HepG2 (cell line): Measurements from ENCODE around the gene RAB33B. TPM values are rescaled to one million over a fixed set of nuclear protein-coding genes. Genes with fewer than 3 reads are reported as not detected.

ENCODE experiments used
- ATAC-seq: fragments of 200-7000 bp; cut with Tn5 transposase; 3 replicates; pipeline ENCODE4 v1.9.1; 2020; ENCODE audit warnings: mild to moderate bottlenecking, moderate library complexity
- BruUV-seq: library from RNA; stranded (reverse); fragments of 400-500 nt; replicated peaks from 2 replicates; lab custom pipeline; 2021; lab: Mats Ljungman, UMichigan
- CTCF ChIA-PET: fragments of 300-600 bp; formaldehyde crosslinking; extraction: SDS; loops from one replicate; lab custom pipeline; 2021; ENCODE audit warnings: low total read pairs, inconsistent platforms, low intra/inter-chr PET ratio; lab: Yijun Ruan, JAX
- POLR2A ChIA-PET: fragments of 350-600 bp; sonication (Branson Sonifier 250); formaldehyde crosslinking; loops from one replicate; lab custom pipeline; 2020; ENCODE audit warnings: antibody characterized with exemption, inconsistent platforms; lab: Yijun Ruan, JAX
- DNase-seq: peaks from one replicate; pipeline ENCODE4 v3.0.0-alpha.2; 2015; ENCODE audit warnings: low spot score
- FAIRE-seq: peaks from 3 replicates; lab custom pipeline; 2011; peaks lifted over from hg19 to GRCh38; lab: Jason Lieb, UNC
- H2AFZ ChIP-seq: one replicate; pipeline ENCODE4 v1.6.1; 2011; ENCODE audit warnings: low read length, inconsistent platforms
- H3K27ac ChIP-seq: fragments of 300-600 bp; 3 replicates; pipeline ENCODE4 v1.8.0; 2011; ENCODE audit warnings: mixed run types, mild to moderate bottlenecking, mixed read lengths, low read length, inconsistent platforms; ENCODE audit not compliant: insufficient read depth; ENCODE audit errors: extremely low read length
- H3K27me3 ChIP-seq, 2 experiments: fragments of 200-600 bp in 1 of 2; 2 replicates in 1 of 2; 3 replicates in 1 of 2; pipeline versions ENCODE4 v1.6.0 to v1.8.0; 2011; ENCODE audit warnings: low read length in 2 of 2, mild to moderate bottlenecking in 2 of 2, moderate library complexity in 2 of 2, inconsistent platforms in 1 of 2; ENCODE audit not compliant: insufficient read depth in 2 of 2, control insufficient read depth in 1 of 2
- H3K36me3 ChIP-seq, 2 experiments: fragments of 200-600 bp in 1 of 2; replicated peaks in 1 of 2; 2 replicates in 1 of 2; 3 replicates in 1 of 2; pipeline versions ENCODE4 v1.5.1 to v1.8.0; 2011; ENCODE audit warnings: low read length in 2 of 2, inconsistent platforms in 1 of 2; ENCODE audit not compliant: insufficient read depth in 2 of 2, control insufficient read depth in 1 of 2
- H3K4me1 ChIP-seq: 2 replicates; pipeline ENCODE4 v1.5.1; 2012; ENCODE audit warnings: low read length, inconsistent platforms; ENCODE audit not compliant: insufficient read depth
- H3K4me2 ChIP-seq: 2 replicates; pipeline ENCODE4 v1.6.0; 2011; ENCODE audit warnings: low read depth, low read length, inconsistent platforms
- H3K4me3 ChIP-seq, 3 experiments: fragments of 200-600 bp in 1 of 3; sonication (generic), shearing (Covaris generic) in 1 of 3; replicated peaks in 1 of 3; 2 replicates each; pipeline ENCODE4 v1.5.1; 2011 to 2016; ENCODE audit warnings: low read length in 3 of 3, inconsistent platforms in 2 of 3, low read depth in 2 of 3, mild to moderate bottlenecking in 2 of 3, control low read depth in 1 of 3, mixed read lengths in 1 of 3; ENCODE audit not compliant: insufficient read depth in 1 of 3
- H3K79me2 ChIP-seq: one replicate; pipeline ENCODE4 v1.6.1; 2011; ENCODE audit warnings: low read length, inconsistent platforms; ENCODE audit not compliant: insufficient read depth
- H3K9ac ChIP-seq: 2 replicates; pipeline ENCODE4 v1.6.0; 2011; ENCODE audit warnings: mild to moderate bottlenecking, low read depth, low read length, inconsistent platforms; ENCODE audit not compliant: insufficient read depth
- H3K9me3 ChIP-seq: 2 replicates; pipeline ENCODE4 v1.5.1; 2012; ENCODE audit warnings: mild to moderate bottlenecking, low read length
- H4K20me1 ChIP-seq: 2 replicates; pipeline ENCODE4 v1.6.0; 2011; ENCODE audit warnings: inconsistent platforms, mild to moderate bottlenecking, low read length, moderate library complexity; ENCODE audit not compliant: insufficient read depth
- ATF7 ChIP-seq, 2 experiments: fragments of 450-650 bp in 1 of 2; sonication (generic) in 1 of 2; formaldehyde crosslinking in 1 of 2; IDR thresholded peaks; 2 replicates each; pipeline versions ENCODE4 v1.4.0 to v1.6.1; 2016 to 2020; ENCODE audit warnings: antibody characterized with exemption in 1 of 2, mild to moderate bottlenecking in 1 of 2, missing genetic modification reagents in 1 of 2
- CENPX ChIP-seq: sonication (generic); formaldehyde crosslinking; IDR thresholded peaks from 2 replicates; pipeline ENCODE4 v1.9.0; 2021; ENCODE audit warnings: mild to moderate bottlenecking, missing genetic modification reagents, moderate library complexity
- CREB1 ChIP-seq, 2 experiments: fragments of 450-650 bp in 1 of 2; IDR thresholded peaks; 2 replicates each; pipeline ENCODE4 v1.6.1; 2016 to 2017; ENCODE audit warnings: control low read depth in 1 of 2, mild to moderate bottlenecking in 1 of 2, missing compliant biosample characterization in 1 of 2, missing genetic modification characterization in 1 of 2
- GMEB2 ChIP-seq: IDR thresholded peaks from 2 replicates; pipeline ENCODE4 v1.6.1; 2016; ENCODE audit warnings: missing biosample characterization, missing genetic modification reagents, low read depth
- HNRNPL ChIP-seq: fragments of 200-400 bp; formaldehyde crosslinking; IDR thresholded peaks from 2 replicates; pipeline ENCODE4 v1.6.1; 2017; ENCODE audit warnings: mild to moderate bottlenecking, low read depth, low read length
- MLLT10 ChIP-seq: sonication (generic); formaldehyde crosslinking; IDR thresholded peaks from 2 replicates; pipeline ENCODE4 v1.4.0; 2020; ENCODE audit warnings: missing genetic modification reagents
- MXD1 ChIP-seq: sonication (generic); formaldehyde crosslinking; IDR thresholded peaks from 2 replicates; pipeline ENCODE4 v1.4.0; 2020; ENCODE audit warnings: mild to moderate bottlenecking, missing genetic modification reagents
- NFE2L2 ChIP-seq: fragments of 150-350 bp; IDR thresholded peaks from 2 replicates; pipeline ENCODE4 v1.6.1; 2014; ENCODE audit warnings: low read length
- NKX3-1 ChIP-seq: sonication (generic); formaldehyde crosslinking; IDR thresholded peaks from 2 replicates; pipeline ENCODE4 v1.5.0; 2020; ENCODE audit warnings: missing genetic modification reagents
- RAD21 ChIP-seq: fragments of 450-650 bp; formaldehyde crosslinking; IDR thresholded peaks from 2 replicates; pipeline ENCODE4 v1.5.0; 2020; ENCODE audit warnings: mild to moderate bottlenecking
- STAT6 ChIP-seq: sonication (generic); formaldehyde crosslinking; IDR thresholded peaks from 2 replicates; pipeline ENCODE4 v1.4.0; 2020; ENCODE audit warnings: missing genetic modification reagents, mild to moderate bottlenecking, borderline replicate concordance
- WIZ ChIP-seq: sonication (generic); formaldehyde crosslinking; IDR thresholded peaks from 2 replicates; pipeline ENCODE4 v1.5.1; 2020; ENCODE audit warnings: mild to moderate bottlenecking, missing genetic modification reagents
- ZBTB42 ChIP-seq: sonication (generic); formaldehyde crosslinking; IDR thresholded peaks from 2 replicates; pipeline ENCODE4 v1.5.0; 2020; ENCODE audit warnings: mild to moderate bottlenecking, missing genetic modification reagents
- ZC3H13 ChIP-seq: sonication (generic); formaldehyde crosslinking; IDR thresholded peaks from 2 replicates; pipeline ENCODE4 v1.8.1; 2023; ENCODE audit warnings: mild to moderate bottlenecking, missing genetic modification reagents, moderate library complexity
- ZFX ChIP-seq: sonication (generic); formaldehyde crosslinking; IDR thresholded peaks from 2 replicates; pipeline ENCODE4 v1.4.0; 2020; ENCODE audit warnings: mild to moderate bottlenecking, low read depth, missing genetic modification reagents, moderate library complexity
- ZFY ChIP-seq: sonication (generic); formaldehyde crosslinking; IDR thresholded peaks from 2 replicates; pipeline ENCODE4 v1.4.0; 2020; ENCODE audit warnings: missing genetic modification reagents
- ZKSCAN5 ChIP-seq: sonication (generic); formaldehyde crosslinking; IDR thresholded peaks from 2 replicates; pipeline ENCODE4 v1.5.1; 2020; ENCODE audit warnings: mild to moderate bottlenecking, missing genetic modification reagents
- ZNF674 ChIP-seq: sonication (generic); formaldehyde crosslinking; IDR thresholded peaks from 2 replicates; pipeline ENCODE4 v1.5.0; 2020; ENCODE audit warnings: low read depth, mild to moderate bottlenecking, missing genetic modification reagents
- ZSCAN20 ChIP-seq: sonication (generic); formaldehyde crosslinking; IDR thresholded peaks from 2 replicates; pipeline ENCODE4 v1.4.0; 2020; ENCODE audit warnings: missing genetic modification reagents, mild to moderate bottlenecking, borderline replicate concordance
- WGBS: methylation state at CpG from one replicate; pipeline ENCODE4 v1.1.6; 2017; ENCODE audit warnings: low lambda C conversion rate; 5-methylcytosine and 5-hydroxymethylcytosine counted together
- in situ Hi-C: cut with HindIII; loops from 2 replicates; pipeline ENCODE4 v1.10.0; 2017; ENCODE audit warnings: low pct_unique_long_range_greater_than_20kb; ENCODE audit not compliant: extremely low pct_ligation_motif_present
- intact Hi-C: fragments of 100-400 bp; cut with micrococcal nuclease; formaldehyde crosslinking; loops from one replicate; pipeline ENCODE4 v1.10.0; 2022; ENCODE audit not compliant: unreplicated experiment
- polyA plus RNA-seq, 8 experiments: library from polyadenylated mRNA; depleted of rRNA in 3 of 8; stranded (reverse) in 7 of 8; unstranded in 1 of 8; fragments of >200 nt; fragmentation: Illumina TruSeq in 4 of 8; extraction: Trizol in 4 of 8; gene quantifications; 2 replicates each; pipeline versions ENCODE4 v1.2.1 to v1.2.3, GENCODE V29; 2011 to 2016; ENCODE audit warnings: low read depth in 4 of 8, missing spikeins in 1 of 8, mixed read lengths in 1 of 8; ENCODE audit not compliant: insufficient read depth in 1 of 8
- total RNA-seq, 5 experiments: library from RNA; depleted of rRNA; stranded (reverse); fragments of >200 nt; fragmentation: Illumina TruSeq; extraction: Trizol; gene quantifications; 2 replicates each; pipeline ENCODE4 v1.2.3, GENCODE V29; 2016; ENCODE audit warnings: low read depth in 1 of 5

The RAB33B gene
- total and polyA plus RNA-seq, 2 of the 13 experiments (the other 11 are each of a cell fraction or from before 2014, with no cell fraction given) = 7.6 to 8.1 TPM

GRCh38 chr4:139455126-139455538, 1.2 kb downstream of the RAB33B start:
- Histone ChIP-seq H3K79me2 (peaks cover 70% of the 10 kb centered on the region), H3K27me3 (no peaks in the 10 kb centered on the region; a peak in 1 of 5 replicates), H3K4me3 (peak overlapping the region; percentile 68 to 95 (median 93)), H3K4me1 (peaks cover 65% of the 10 kb centered on the region), H4K20me1 (peaks cover 7% of the 10 kb centered on the region), H2AFZ (no peak overlapping the region), H3K9ac (peak overlapping the region; percentile 84), H3K9me3 (no peaks in the 10 kb centered on the region), H3K4me2 (peak overlapping the region; percentile 81), H3K27ac (peak overlapping the region; percentile 97), H3K36me3 (no peaks in the 10 kb centered on the region)
- ChIA-PET POLR2A (no interaction called here), CTCF (no interaction called here)
- TF ChIP-seq MLLT10 (CRISPR knock-in tag) (no peak), ATF7 (IDR thresholded peaks at IDR 0.05) (no peak), ATF7 (CRISPR knock-in tag; IDR thresholded peaks at IDR 0.05) (no peak), ZFX (CRISPR knock-in tag) (peak; percentile 54), CENPX (CRISPR knock-in tag) (no peak), ZC3H13 (no peak), NKX3-1 (CRISPR knock-in tag) (0 out of 2 replicates have a peak, but pooled peaks have one; percentile 7), ZFY (CRISPR knock-in tag) (peak; percentile 44; the same call in 1 of the 2 replicates), ZNF674 (CRISPR knock-in tag) (no peak), HNRNPL (no peak), NFE2L2 (no peak), CREB1 (IDR thresholded peaks at IDR 0.05) (no peak), CREB1 (CRISPR knock-in tag; IDR thresholded peaks at IDR 0.05) (0 out of 2 replicates have a peak, but pooled peaks have one; percentile 12), RAD21 (CRISPR knock-in tag) (no peak), STAT6 (no peak), ZKSCAN5 (CRISPR knock-in tag) (no peak), ZBTB42 (CRISPR knock-in tag) (no peak), ZSCAN20 (CRISPR knock-in tag) (no peak), GMEB2 (no peak), MXD1 (CRISPR knock-in tag) (no peak), WIZ (no peak)
- FAIRE-seq (no peak), ATAC-seq (no peak), DNase-seq (no peak)
- BruUV-seq = no TSS peak
- in situ Hi-C loops (no loop called here), intact Hi-C loops (loop anchor here (5.0 kb wide), 1 partner anchor 42 kb away; no protein-coding TSS in a partner anchor)
- 10% methylated on average over 6 of the region's 6 CpGs for whole genome bisulfite sequencing
